K562 (cell line): ENCODE measurements around the gene MTHFS. TPM values are rescaled to one million over a fixed set of nuclear protein-coding genes. Genes with fewer than 3 reads are reported as not detected.

Experiments used
- AFF1 ChIP-seq, 2 experiments: fragments of 450-650 bp; IDR thresholded peaks; 2 replicates each; pipeline ENCODE4 v1.6.1; 2018; ENCODE audit warnings: mild to moderate bottlenecking in 2 of 2, low read depth in 1 of 2; ENCODE audit not compliant: partially characterized antibody in 2 of 2
- BCLAF1 ChIP-seq, 2 experiments: fragments of 450-650 bp in 1 of 2; IDR thresholded peaks; 2 replicates each; pipeline ENCODE4 v1.6.1; 2011 to 2017; ENCODE audit warnings: low read depth in 2 of 2, antibody characterized with exemption in 1 of 2, borderline replicate concordance in 1 of 2, low read length in 1 of 2, mild to moderate bottlenecking in 1 of 2, mixed read lengths in 1 of 2; ENCODE audit not compliant: control insufficient read depth in 1 of 2
- polyA plus RNA-seq, 8 experiments: library from polyadenylated mRNA; depleted of rRNA in 4 of 8; stranded (reverse) in 5 of 8; unstranded in 3 of 8; fragments of >200 nt; fragmentation: Nextera tagmentation in 2 of 8; fragmentation: Illumina TruSeq in 1 of 8; extraction: Ambion mirVana in 2 of 8; extraction: Trizol in 1 of 8; gene quantifications; 2 replicates each; pipeline versions ENCODE4 v1.2.1 to v1.2.3, GENCODE V29; 2011 to 2014; ENCODE audit warnings: inconsistent platforms in 1 of 8, missing spikeins in 1 of 8
- total RNA-seq, 7 experiments: library from RNA; depleted of rRNA in 6 of 7; stranded (reverse); fragments of >200 nt in 6 of 7; fragmentation: Illumina TruSeq in 2 of 7; extraction: Trizol in 2 of 7; gene quantifications; 2 replicates each; pipeline versions ENCODE4 v1.2.1 to v1.2.3, GENCODE V29; 2011 to 2021; ENCODE audit warnings: low replicate concordance in 1 of 7

MTHFS gene
- total and polyA plus RNA-seq, 9 of the 15 experiments (the other 6 are each of a cell fraction or from before 2014, with no cell fraction given): 17.8 to 79.3 (median 41.7) TPM

- no peak for TF ChIP-seq BCLAF1 (IDR thresholded peaks at IDR 0.05; ENCODE audit: borderline replicate concordance in 1 of 2, control insufficient read depth in 1 of 2, low read depth in 2 of 2, low read length in 1 of 2)
- TF ChIP-seq AFF1 (IDR thresholded peaks at IDR 0.05; ENCODE audit: low read depth in 1 of 2, partially characterized antibody in 2 of 2): no peak
Observed at GRCh38 chr15:79853492-79854328, 43.1 kb downstream of the MTHFS start (continued).
